IPS-NIHi7 (cell line): ENCODE results near the gene HOXD9.
A peak's percentile ranks its signal among the peaks of the same experiment; 100 is the strongest.

Experiments
- DNase-seq: peaks from one replicate; pipeline ENCODE4 v3.0.0; 2012; ENCODE audit warnings: mixed read lengths; ENCODE audit errors: extremely low spot score

The HOXD9 gene

GRCh38 chr2:176098366-176099158 lies 24.0 kb upstream of the HOXD9 start:
- peak; percentile 12 for DNase-seq

- DNase-seq = no peak
These were observed 23.3 kb upstream of the HOXD9 start for GRCh38 chr2:176099159-176099727.

- peak; percentile 10 for DNase-seq
These were observed 22.6 kb upstream of the HOXD9 start, which contains the start of gene HOXD12 for GRCh38 chr2:176099728-176100546. Gene HOXD12, plus strand, starts transcription at chr2:176099795. Its CDS starts 7 bp downstream, at chr2:176099802.

- no peak for DNase-seq
These were observed 21.9 kb upstream of the HOXD9 start for GRCh38 chr2:176100547-176101140.

GRCh38 chr2:176101216-176101830 lies 21.2 kb upstream of the HOXD9 start:
- DNase-seq = no peak

GRCh38 chr2:176101842-176102241 lies 20.7 kb upstream of the HOXD9 start:
- no peak for DNase-seq

GRCh38 chr2:176102309-176102866 lies 20.1 kb upstream of the HOXD9 start:
- no peak for DNase-seq

- no peak for DNase-seq
These were observed 19.3 kb upstream of the HOXD9 start for GRCh38 chr2:176103194-176103593.

GRCh38 chr2:176103742-176104315 lies 18.7 kb upstream of the HOXD9 start:
- no peak for DNase-seq

- DNase-seq = no peak
These were observed 18.0 kb upstream of the HOXD9 start for GRCh38 chr2:176104316-176105077.

GRCh38 chr2:176105078-176105729 lies 17.3 kb upstream of the HOXD9 start:
- no peak for DNase-seq

- no peak for DNase-seq
These were observed 16.6 kb upstream of the HOXD9 start for GRCh38 chr2:176105730-176106580.

GRCh38 chr2:176106581-176107539 lies 15.7 kb upstream of the HOXD9 start, which contains the start of gene HOXD11:
Gene HOXD11, plus strand, starts transcription at chr2:176107280. Its CDS starts 76 bp downstream, at chr2:176107356.
- DNase-seq = no peak

GRCh38 chr2:176107731-176108181 lies 14.8 kb upstream of the HOXD9 start:
- no peak for DNase-seq

- no peak for DNase-seq
These were observed 13.2 kb upstream of the HOXD9 start for GRCh38 chr2:176109192-176109901.

- no peak for DNase-seq
These were observed 12.6 kb upstream of the HOXD9 start for GRCh38 chr2:176109946-176110345.
